Liver (tissue), 9 donors: ENCODE measurements around the gene GRIP1. TPM values are rescaled to one million over a fixed set of nuclear protein-coding genes. Genes with fewer than 3 reads are reported as not detected.

ENCODE experiments used
- DNase-seq: peaks from one replicate; pipeline ENCODE4 v3.0.0-alpha.2; 2017; ENCODE audit warnings: low spot score
- H3K27ac ChIP-seq, 2 donors: one replicate each; pipeline ENCODE4 v1.7.0; 2013; ENCODE audit warnings: inconsistent platforms in 2 of 2, low read length in 2 of 2, control low read depth in 1 of 2, low read depth in 1 of 2, mild to moderate bottlenecking in 1 of 2
- H3K27me3 ChIP-seq, 4 donors: one replicate each; pipeline versions ENCODE4 v1.6.1 to v1.7.0; 2013; ENCODE audit warnings: low read length in 3 of 4, inconsistent platforms in 1 of 4, mild to moderate bottlenecking in 1 of 4, moderate library complexity in 1 of 4; ENCODE audit not compliant: control insufficient read depth in 4 of 4, insufficient read depth in 4 of 4
- H3K36me3 ChIP-seq, 4 donors: one replicate each; pipeline versions ENCODE4 v1.6.1 to v1.7.0; 2013; ENCODE audit warnings: low read length in 3 of 4, mild to moderate bottlenecking in 3 of 4, low read depth in 1 of 4, moderate library complexity in 1 of 4; ENCODE audit not compliant: control insufficient read depth in 4 of 4, insufficient read depth in 3 of 4
- H3K4me1 ChIP-seq, 4 donors: one replicate each; pipeline versions ENCODE4 v1.6.1 to v1.7.0; 2013; ENCODE audit warnings: low read length in 3 of 4, mild to moderate bottlenecking in 3 of 4, moderate library complexity in 1 of 4; ENCODE audit not compliant: control insufficient read depth in 4 of 4, insufficient read depth in 4 of 4
- H3K4me3 ChIP-seq, 3 donors: one replicate each; pipeline versions ENCODE4 v1.6.1 to v1.7.0; 2013; ENCODE audit warnings: low read length in 3 of 3, control low read depth in 1 of 3, low read depth in 1 of 3, mild to moderate bottlenecking in 1 of 3
- H3K9ac ChIP-seq, 2 donors: one replicate each; pipeline ENCODE4 v1.7.0; 2013; ENCODE audit warnings: low read length in 2 of 2, mild to moderate bottlenecking in 2 of 2, moderate library complexity in 2 of 2, control low read depth in 1 of 2, low read depth in 1 of 2
- H3K9me3 ChIP-seq, 4 donors: one replicate each; pipeline versions ENCODE4 v1.6.1 to v1.7.0; 2013; ENCODE audit warnings: low read length in 3 of 4; ENCODE audit not compliant: control insufficient read depth in 4 of 4
- ATF3 ChIP-seq: IDR thresholded peaks from 2 replicates; pipeline ENCODE4 v1.6.1; 2016; ENCODE audit warnings: antibody characterized with exemption
- EGR1 ChIP-seq, 2 donors: IDR thresholded peaks; 2 replicates each; pipeline ENCODE4 v1.6.1; 2016 to 2018; ENCODE audit warnings: antibody characterized with exemption in 2 of 2, low read depth in 2 of 2
- FOXA1 ChIP-seq: IDR thresholded peaks from 2 replicates; pipeline ENCODE4 v1.6.1; 2016; ENCODE audit warnings: antibody characterized with exemption
- FOXA2 ChIP-seq: IDR thresholded peaks from 2 replicates; pipeline ENCODE4 v1.6.1; 2016; ENCODE audit warnings: antibody characterized with exemption
- GABPA ChIP-seq, 2 donors: IDR thresholded peaks in 1 of 2; conservative IDR thresholded peaks in 1 of 2; 2 replicates each; pipeline ENCODE4 v1.6.1; 2016; ENCODE audit warnings: antibody characterized with exemption in 2 of 2, mild to moderate bottlenecking in 1 of 2, moderate library complexity in 1 of 2
- HNF4A ChIP-seq, 2 donors: conservative IDR thresholded peaks; 2 replicates each; pipeline ENCODE4 v1.6.1; 2016; ENCODE audit warnings: antibody characterized with exemption in 2 of 2, mild to moderate bottlenecking in 2 of 2
- HNF4G ChIP-seq: IDR thresholded peaks from 2 replicates; pipeline ENCODE4 v1.6.1; 2016; ENCODE audit warnings: antibody characterized with exemption
- MAX ChIP-seq: IDR thresholded peaks from 2 replicates; pipeline ENCODE4 v1.6.1; 2016; ENCODE audit warnings: antibody characterized with exemption
- NR2F2 ChIP-seq: IDR thresholded peaks from 2 replicates; pipeline ENCODE4 v1.6.1; 2016; ENCODE audit warnings: antibody characterized with exemption
- RAD21 ChIP-seq, 2 donors: IDR thresholded peaks; 2 replicates each; pipeline ENCODE4 v1.6.1; 2016; ENCODE audit warnings: antibody characterized with exemption in 2 of 2, mild to moderate bottlenecking in 2 of 2
- REST ChIP-seq: IDR thresholded peaks from 2 replicates; pipeline ENCODE4 v1.6.1; 2016; ENCODE audit warnings: antibody characterized with exemption, mild to moderate bottlenecking
- SP1 ChIP-seq: IDR thresholded peaks from 2 replicates; pipeline ENCODE4 v1.6.1; 2018; ENCODE audit warnings: antibody characterized with exemption, mild to moderate bottlenecking
- TAF1 ChIP-seq: conservative IDR thresholded peaks from 2 replicates; pipeline ENCODE4 v1.6.1; 2016; ENCODE audit warnings: antibody characterized with exemption, mild to moderate bottlenecking
- YY1 ChIP-seq: IDR thresholded peaks from 2 replicates; pipeline ENCODE4 v1.6.1; 2016; ENCODE audit warnings: antibody characterized with exemption, mild to moderate bottlenecking
- ZBTB33 ChIP-seq: IDR thresholded peaks from 2 replicates; pipeline ENCODE4 v1.6.1; 2016; ENCODE audit warnings: antibody characterized with exemption
- WGBS: extraction: QIAGEN DNeasy Blood & Tissue Kit; methylation state at CpG from one replicate; pipeline ENCODE4 v1.1.7; 2013; 5-methylcytosine and 5-hydroxymethylcytosine counted together
- polyA plus RNA-seq, 2 donors: library from polyadenylated mRNA; stranded (reverse) in 1 of 2; unstranded in 1 of 2; fragments of 200-250 nt in 1 of 2; fragments of >200 nt in 1 of 2; fragmentation: Nextera tagmentation in 1 of 2; extraction: Ambion mirVana in 1 of 2; gene quantifications; one replicate each; pipeline versions ENCODE4 v1.2.1 to v1.2.3, GENCODE V29; 2013 to 2015
- total RNA-seq, 2 donors: library from RNA; depleted of rRNA; stranded (reverse); fragments of >200 nt; gene quantifications; one replicate each; pipeline ENCODE4 v1.2.3, GENCODE V29; 2014
- donor health status: healthy.
- donor health status: healthy.
- donor health status: healthy.
- donor health status: healthy.
- donor health status: healthy.

GRIP1 gene
- total and polyA plus RNA-seq, 4 donors: 0.05 to 1.5 (median 0.24) TPM

GRCh38 chr12:66620026-66620425 lies 58.9 kb downstream of the GRIP1 start:
- Histone ChIP-seq H3K27ac (no peak overlapping the region), H3K9me3 (no peaks in the 10 kb centered on the region), H3K9ac (no peak overlapping the region), H3K36me3 (no peaks in the 10 kb centered on the region), H3K4me3 (no peak overlapping the region), H3K4me1 (no peaks in the 10 kb centered on the region), H3K27me3 (peaks cover 0 to 2% (median 0%) of the 10 kb centered on the region in 4 donors)
- DNase-seq: no peak
- 80% methylated on average over 1 of the region's 1 CpG for WGBS
- TF ChIP-seq HNF4A (conservative IDR thresholded peaks at IDR 0.05): no peak
- no peak for TF ChIP-seq FOXA2
- TF ChIP-seq TAF1: no peak
- no peak for TF ChIP-seq GABPA (IDR thresholded peaks at IDR 0.05 in 1 of 2, conservative IDR thresholded peaks at IDR 0.05 in 1 of 2)
- no peak for TF ChIP-seq RAD21 (IDR thresholded peaks at IDR 0.05)
- no peak for TF ChIP-seq YY1
- TF ChIP-seq NR2F2: no peak
- no peak for TF ChIP-seq ZBTB33

- TF ChIP-seq MAX (no peak), EGR1 (IDR thresholded peaks at IDR 0.05; ENCODE audit: low read depth in 2 of 2) (no peak), SP1 (no peak), FOXA1 (no peak), HNF4G (no peak), TAF1 (no peak), NR2F2 (no peak), HNF4A (conservative IDR thresholded peaks at IDR 0.05) (no peak), REST (no peak), ZBTB33 (no peak), YY1 (no peak), RAD21 (IDR thresholded peaks at IDR 0.05) (no peak), ATF3 (no peak)
- WGBS: 65% methylated on average over 3 of the region's 3 CpGs
- no peaks in the 10 kb centered on the region for H3K27me3 ChIP-seq
These were observed 60.9 kb downstream of the GRIP1 start for GRCh38 chr12:66617991-66618390.

More at GRCh38 chr12:66617991-66618390, 60.9 kb downstream of the GRIP1 start:
- Histone ChIP-seq H3K4me3 (no peak overlapping the region), H3K27ac (no peak overlapping the region), H3K36me3 (no peaks in the 10 kb centered on the region), H3K4me1 (no peaks in the 10 kb centered on the region), H3K9me3 (no peaks in the 10 kb centered on the region), H3K9ac (no peak overlapping the region)
- no peak for DNase-seq
